NB4 (cell line): ENCODE data around the gene MYD88.

Experiments
- DNase-seq: peaks from one replicate; pipeline ENCODE4 v3.0.0; 2010; ENCODE audit warnings: low read depth
- H3K4me3 ChIP-seq: one replicate; pipeline ENCODE4 v1.5.1; 2011; ENCODE audit warnings: mild to moderate bottlenecking, low read depth, low read length, moderate library complexity
- CTCF ChIP-seq: IDR thresholded peaks from one replicate; pipeline ENCODE4 v1.5.1; 2012; ENCODE audit warnings: low read depth, low read length
- MYC ChIP-seq: IDR thresholded peaks from 2 replicates; pipeline ENCODE4 v1.6.1; 2011; ENCODE audit warnings: low read depth, low read length
- POLR2A ChIP-seq: IDR thresholded peaks from 2 replicates; pipeline ENCODE4 v1.6.1; 2011; ENCODE audit warnings: mild to moderate bottlenecking; ENCODE audit not compliant: insufficient read length; ENCODE audit errors: extremely low read depth
- TF ChIP-seq, protein P1 (sequence below): IDR thresholded peaks from 2 replicates; pipeline ENCODE4 v1.6.1; 2011; ENCODE audit warnings: low read depth, low read length

MYD88 gene

GRCh38 chr3:38120693-38121450, 17.6 kb upstream of the MYD88 start:
- TF ChIP-seq POLR2A (no peak), MYC (no peak), CTCF (no peak)
- TF ChIP-seq, protein P1, sequence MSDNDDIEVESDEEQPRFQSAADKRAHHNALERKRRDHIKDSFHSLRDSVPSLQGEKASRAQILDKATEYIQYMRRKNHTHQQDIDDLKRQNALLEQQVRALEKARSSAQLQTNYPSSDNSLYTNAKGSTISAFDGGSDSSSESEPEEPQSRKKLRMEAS = no peak
- no peak overlapping the region for H3K4me3 ChIP-seq

DNA sequence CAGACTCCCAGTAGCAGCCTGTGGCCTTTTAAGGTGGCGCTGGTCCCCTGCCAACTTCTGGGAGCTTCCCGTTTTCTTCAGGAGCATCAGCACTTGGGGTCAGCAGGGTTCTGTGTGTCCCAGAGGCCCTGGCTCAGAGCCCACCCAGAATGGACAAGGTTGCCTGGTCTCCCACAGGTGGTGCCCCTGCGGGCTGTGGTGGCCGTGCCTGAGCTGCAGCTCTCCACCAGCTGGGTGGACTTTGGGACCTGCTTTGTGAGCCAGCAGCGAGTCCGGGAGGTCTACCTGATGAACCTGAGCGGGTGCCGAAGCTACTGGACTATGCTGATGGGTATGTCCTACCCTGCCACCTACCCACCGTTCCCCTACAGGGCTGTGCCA, 17.0 kb upstream of the MYD88 start:
- no peak for DNase-seq
- H3K4me3 ChIP-seq = no peak overlapping the region
- TF ChIP-seq CTCF = no peak
- no peak for TF ChIP-seq MYC
- TF ChIP-seq, protein P1 = no peak
- TF ChIP-seq POLR2A = no peak

More at GRCh38 chr3:38120693-38121450, 17.6 kb upstream of the MYD88 start:
- no peak for DNase-seq

- TF ChIP-seq CTCF (no peak), POLR2A (no peak), MYC (no peak)
- TF ChIP-seq, protein P1 = no peak
- H3K4me3 ChIP-seq = no peak overlapping the region
- DNase-seq = no peak
Observed at GRCh38 chr3:38121832-38122461, 16.5 kb upstream of the MYD88 start.

- no peak for DNase-seq
- TF ChIP-seq, protein P1 = no peak
- TF ChIP-seq POLR2A (no peak), CTCF (no peak), MYC (no peak)
- H3K4me3 ChIP-seq = no peak overlapping the region
Observed at GRCh38 chr3:38122712-38123290, 15.7 kb upstream of the MYD88 start.

- no peak for DNase-seq
- TF ChIP-seq MYC (no peak), CTCF (no peak), POLR2A (no peak)
- TF ChIP-seq, protein P1 = no peak
- no peak overlapping the region for H3K4me3 ChIP-seq
Observed at GRCh38 chr3:38124324-38125122, 13.9 kb upstream of the MYD88 start.
